Uterus (tissue), 2 donors: ENCODE data around the gene ZNF490.

Experiments
- POLR2A ChIP-seq, 2 donors: fragments of 450-650 bp; IDR thresholded peaks; one replicate each; pipeline ENCODE4 v1.6.1; 2016; ENCODE audit warnings: antibody characterized with exemption in 2 of 2, mild to moderate bottlenecking in 1 of 2, moderate library complexity in 1 of 2
- TF ChIP-seq, protein P1 (sequence below), 4 experiments: fragments of 200-600 bp in 2 of 4; fragments of 450-650 bp in 2 of 4; sonication (generic) in 2 of 4; IDR thresholded peaks; one replicate each; pipeline ENCODE4 v1.5.1; 2016 to 2019; ENCODE audit warnings: antibody characterized with exemption in 4 of 4, mild to moderate bottlenecking in 2 of 4, moderate library complexity in 1 of 4

DNA sequence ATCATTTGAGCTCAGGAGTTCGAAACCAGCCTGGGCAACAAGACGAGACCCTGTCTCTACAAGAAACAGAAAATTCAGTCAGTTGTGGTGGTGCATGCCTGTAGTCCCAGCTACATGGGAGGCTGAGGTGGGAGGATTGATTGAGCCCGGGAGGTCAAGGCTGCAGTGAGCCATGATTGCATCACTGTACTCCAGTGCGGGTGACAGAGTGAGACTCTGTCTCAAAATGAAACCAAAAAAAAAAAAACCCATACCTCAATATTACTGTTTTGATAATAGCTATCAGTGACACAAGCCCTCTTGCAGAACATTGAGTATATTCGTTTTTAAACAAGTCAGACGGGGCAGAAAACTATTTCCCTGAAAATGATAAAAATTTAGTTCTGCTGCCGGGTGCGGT is 16.3 kb upstream of the ZNF490 start:
- TF ChIP-seq, protein P1, sequence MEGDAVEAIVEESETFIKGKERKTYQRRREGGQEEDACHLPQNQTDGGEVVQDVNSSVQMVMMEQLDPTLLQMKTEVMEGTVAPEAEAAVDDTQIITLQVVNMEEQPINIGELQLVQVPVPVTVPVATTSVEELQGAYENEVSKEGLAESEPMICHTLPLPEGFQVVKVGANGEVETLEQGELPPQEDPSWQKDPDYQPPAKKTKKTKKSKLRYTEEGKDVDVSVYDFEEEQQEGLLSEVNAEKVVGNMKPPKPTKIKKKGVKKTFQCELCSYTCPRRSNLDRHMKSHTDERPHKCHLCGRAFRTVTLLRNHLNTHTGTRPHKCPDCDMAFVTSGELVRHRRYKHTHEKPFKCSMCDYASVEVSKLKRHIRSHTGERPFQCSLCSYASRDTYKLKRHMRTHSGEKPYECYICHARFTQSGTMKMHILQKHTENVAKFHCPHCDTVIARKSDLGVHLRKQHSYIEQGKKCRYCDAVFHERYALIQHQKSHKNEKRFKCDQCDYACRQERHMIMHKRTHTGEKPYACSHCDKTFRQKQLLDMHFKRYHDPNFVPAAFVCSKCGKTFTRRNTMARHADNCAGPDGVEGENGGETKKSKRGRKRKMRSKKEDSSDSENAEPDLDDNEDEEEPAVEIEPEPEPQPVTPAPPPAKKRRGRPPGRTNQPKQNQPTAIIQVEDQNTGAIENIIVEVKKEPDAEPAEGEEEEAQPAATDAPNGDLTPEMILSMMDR (IDR thresholded peaks at IDR 0.05): no peak
- no peak for TF ChIP-seq POLR2A (IDR thresholded peaks at IDR 0.05)
